Measurements from ENCODE around the gene PPP1R9A.

The PPP1R9A gene

GRCh38 chr7:95321720-95322119 lies 414.3 kb downstream of the PPP1R9A start:
- H3K9ac ChIP-seq (ENCODE audit: low read depth, low read length, poor library complexity, severe bottlenecking), result no peak overlapping the region
- no peak overlapping the region for H3K4me3 ChIP-seq (ENCODE audit: low read length, poor library complexity, severe bottlenecking)
- TF ChIP-seq CTCF (conservative IDR thresholded peaks at IDR 0.05; ENCODE audit: low read length), result no peak

DNA sequence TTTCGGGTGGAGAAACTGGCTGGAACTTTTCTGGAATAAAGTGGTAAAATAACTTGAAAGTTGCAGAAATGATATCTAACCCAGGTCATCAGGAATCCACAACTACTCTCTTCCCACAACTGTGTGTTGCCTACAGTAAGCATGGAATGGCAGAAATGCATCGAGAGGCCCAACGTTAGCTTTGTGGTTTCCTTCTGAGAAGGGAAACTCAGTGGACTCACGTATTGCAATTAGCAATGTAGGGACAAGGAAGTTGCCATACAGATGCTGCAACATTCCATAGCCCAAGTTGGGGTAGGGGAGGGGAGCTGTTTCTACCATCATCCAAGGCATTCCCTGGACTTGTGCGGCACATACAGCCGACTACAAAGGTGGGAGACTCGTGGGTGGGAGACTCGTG lies 415.0 kb downstream of the PPP1R9A start:
- Histone ChIP-seq H3K4me1 (ENCODE audit: insufficient read depth, low read length, poor library complexity, severe bottlenecking) (no peaks in the 10 kb centered on the region), H3K4me2 (ENCODE audit: low read depth, low read length, poor library complexity, severe bottlenecking) (no peak overlapping the region), H2AFZ (ENCODE audit: low read length) (no peak overlapping the region), H3K36me3 (ENCODE audit: insufficient read depth, low read length) (no peaks in the 10 kb centered on the region), H3K27me3 (ENCODE audit: insufficient read depth, low read length, poor library complexity, severe bottlenecking) (no peaks in the 10 kb centered on the region), H3K79me2 (ENCODE audit: insufficient read depth, low read length) (no peaks in the 10 kb centered on the region), H3K9me3 (ENCODE audit: insufficient read depth, low read depth, low read length) (no peaks in the 10 kb centered on the region), H3F3A (ENCODE audit: low read depth) (no peaks in the 10 kb centered on the region), H3K4me3 (ENCODE audit: low read length, poor library complexity, severe bottlenecking) (no peak overlapping the region), H4K20me1 (ENCODE audit: insufficient read depth, low read length, poor library complexity, severe bottlenecking) (no peaks in the 10 kb centered on the region), H3K9ac (ENCODE audit: low read depth, low read length, poor library complexity, severe bottlenecking) (no peak overlapping the region), H3K9me2 (replicated peaks; ENCODE audit: low read depth, low read length) (no peaks in the 10 kb centered on the region)
- TF ChIP-seq CTCF (conservative IDR thresholded peaks at IDR 0.05; ENCODE audit: low read length) (no peak), EZH2phosphoT487 (IDR thresholded peaks at IDR 0.05; ENCODE audit: borderline replicate concordance) (no peak)

More at GRCh38 chr7:95321720-95322119, 414.3 kb downstream of the PPP1R9A start:
- H3K4me2 ChIP-seq (ENCODE audit: low read depth, low read length, poor library complexity, severe bottlenecking), result no peak overlapping the region
- no peak overlapping the region for H2AFZ ChIP-seq (ENCODE audit: low read length)
- no peaks in the 10 kb centered on the region for H3K9me2 ChIP-seq (replicated peaks; ENCODE audit: low read depth, low read length)
- no peaks in the 10 kb centered on the region for H3K79me2 ChIP-seq (ENCODE audit: insufficient read depth, low read length)
- no peaks in the 10 kb centered on the region for H4K20me1 ChIP-seq (ENCODE audit: insufficient read depth, low read length, poor library complexity, severe bottlenecking)
- no peaks in the 10 kb centered on the region for H3K9me3 ChIP-seq (ENCODE audit: insufficient read depth, low read depth, low read length)
- H3F3A ChIP-seq (ENCODE audit: low read depth), result no peaks in the 10 kb centered on the region
- H3K27me3 ChIP-seq (ENCODE audit: insufficient read depth, low read length, poor library complexity, severe bottlenecking), result no peaks in the 10 kb centered on the region
- no peaks in the 10 kb centered on the region for H3K36me3 ChIP-seq (ENCODE audit: insufficient read depth, low read length)
- H3K4me1 ChIP-seq (ENCODE audit: insufficient read depth, low read length, poor library complexity, severe bottlenecking), result no peaks in the 10 kb centered on the region

- TF ChIP-seq CTCF (conservative IDR thresholded peaks at IDR 0.05; ENCODE audit: low read length) (no peak), EZH2phosphoT487 (IDR thresholded peaks at IDR 0.05; ENCODE audit: borderline replicate concordance) (no peak)
Observed at GRCh38 chr7:95322854-95323253, 415.5 kb downstream of the PPP1R9A start.

More at GRCh38 chr7:95322854-95323253, 415.5 kb downstream of the PPP1R9A start:
- Histone ChIP-seq H3K4me2 (ENCODE audit: low read depth, low read length, poor library complexity, severe bottlenecking) (no peak overlapping the region), H3K27me3 (ENCODE audit: insufficient read depth, low read length, poor library complexity, severe bottlenecking) (no peaks in the 10 kb centered on the region), H3K4me3 (ENCODE audit: low read length, poor library complexity, severe bottlenecking) (no peak overlapping the region), H3K4me1 (ENCODE audit: insufficient read depth, low read length, poor library complexity, severe bottlenecking) (no peaks in the 10 kb centered on the region), H3K79me2 (ENCODE audit: insufficient read depth, low read length) (no peaks in the 10 kb centered on the region), H4K20me1 (ENCODE audit: insufficient read depth, low read length, poor library complexity, severe bottlenecking) (no peaks in the 10 kb centered on the region), H2AFZ (ENCODE audit: low read length) (no peak overlapping the region), H3K9ac (ENCODE audit: low read depth, low read length, poor library complexity, severe bottlenecking) (no peak overlapping the region), H3K9me2 (replicated peaks; ENCODE audit: low read depth, low read length) (no peaks in the 10 kb centered on the region), H3K9me3 (ENCODE audit: insufficient read depth, low read depth, low read length) (no peaks in the 10 kb centered on the region), H3F3A (ENCODE audit: low read depth) (no peaks in the 10 kb centered on the region), H3K36me3 (ENCODE audit: insufficient read depth, low read length) (no peaks in the 10 kb centered on the region)
